MCF 10A (cell line): ENCODE data around the gene C1D. TPM values are rescaled to one million over a fixed set of nuclear protein-coding genes. Genes with fewer than 3 reads are reported as not detected.

ENCODE experiments used
- BruUV-seq: library from RNA; stranded (reverse); fragments of 400-500 nt; replicated peaks from 2 replicates; lab custom pipeline; 2021; lab: Mats Ljungman, UMichigan
- CTCF ChIA-PET: fragments of 300-600 bp; sonication (Branson Sonifier 250); formaldehyde crosslinking; extraction: SDS; loops from one replicate; lab custom pipeline; 2021; ENCODE audit warnings: antibody characterized with exemption, inconsistent platforms; lab: Yijun Ruan, JAX
- POLR2A ChIA-PET: fragments of 300-600, 350-650 bp; sonication (Branson Sonifier 250); formaldehyde crosslinking; extraction: SDS; loops from one replicate; lab custom pipeline; 2020; ENCODE audit warnings: antibody characterized with exemption, inconsistent platforms; lab: Yijun Ruan, JAX
- DNase-seq: peaks from one replicate; pipeline ENCODE4 v3.0.0-alpha.2; 2018; ENCODE audit not compliant: unreplicated experiment
- H3K27ac Mint-ChIP-seq: one replicate; pipeline ENCODE4 v1.8.0; 2022; ENCODE audit warnings: mild to moderate bottlenecking, low read depth, mixed read lengths; ENCODE audit not compliant: unreplicated experiment
- H3K27me3 Mint-ChIP-seq: one replicate; pipeline ENCODE4 v1.8.0; 2022; ENCODE audit warnings: mixed read lengths; ENCODE audit not compliant: insufficient read depth, unreplicated experiment
- H3K36me3 Mint-ChIP-seq: one replicate; pipeline ENCODE4 v1.8.0; 2022; ENCODE audit warnings: mild to moderate bottlenecking, moderate library complexity, mixed read lengths; ENCODE audit not compliant: insufficient read depth, unreplicated experiment
- H3K4me1 Mint-ChIP-seq: one replicate; pipeline ENCODE4 v1.8.0; 2022; ENCODE audit warnings: mixed read lengths; ENCODE audit not compliant: insufficient read depth, unreplicated experiment
- H3K4me3 Mint-ChIP-seq: one replicate; pipeline ENCODE4 v1.8.0; 2022; ENCODE audit warnings: mild to moderate bottlenecking, moderate library complexity, mixed read lengths; ENCODE audit not compliant: unreplicated experiment
- H3K9me3 Mint-ChIP-seq: one replicate; pipeline ENCODE4 v1.8.0; 2022; ENCODE audit warnings: mixed read lengths; ENCODE audit not compliant: unreplicated experiment
- CTCF ChIP-seq: fragments of 200-600 bp; IDR thresholded peaks from one replicate; pipeline ENCODE4 v1.8.0; 2022; ENCODE audit warnings: antibody characterized with exemption, mild to moderate bottlenecking; ENCODE audit not compliant: unreplicated experiment
- intact Hi-C: fragments of 100-400 bp; cut with micrococcal nuclease; formaldehyde crosslinking; loops from 2 replicates; pipeline ENCODE4 v1.14.1; 2022
- total RNA-seq: library from RNA; stranded (reverse); gene quantifications from 2 replicates; pipeline ENCODE4 v1.2.3, GENCODE V29; 2022

Gene C1D
- total RNA-seq, 1 experiment from 2014 or later = 17.4 TPM

DNA sequence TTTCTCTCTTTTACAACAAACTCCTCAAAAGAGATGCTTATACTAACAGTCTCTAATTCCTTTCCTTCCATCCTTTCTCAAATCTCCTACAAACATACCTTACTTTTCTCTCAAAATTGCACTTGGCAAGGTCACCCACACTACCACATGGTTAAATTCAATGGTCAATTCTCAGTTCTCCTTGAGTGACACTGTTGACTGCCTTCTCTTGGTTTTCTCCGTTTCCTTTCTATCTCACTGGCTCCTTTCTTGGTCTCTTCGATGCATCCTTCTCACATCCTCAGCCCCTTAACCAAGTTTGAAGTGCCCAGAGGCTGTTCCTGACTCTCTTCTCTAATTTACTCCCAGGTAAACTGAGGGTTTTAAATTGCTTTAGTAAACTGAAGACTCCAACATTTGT, 12.5 kb downstream of the C1D start:
- no peak overlapping the region for H3K27ac Mint-ChIP-seq
- ChIA-PET CTCF (no interaction called here), POLR2A (interaction anchor here (2.3 kb wide), 1 partner anchor 12 kb away, joined by 9 read pairs; the partner anchor contains the start of gene C1D)
- intact Hi-C loops = no loop called here
- BruUV-seq = no TSS peak
- DNase-seq = no peak
- no peaks in the 10 kb centered on the region for H3K27me3 Mint-ChIP-seq
- peaks cover 30% of the 10 kb centered on the region for H3K4me1 Mint-ChIP-seq
- no peak overlapping the region for H3K4me3 Mint-ChIP-seq
- no peaks in the 10 kb centered on the region for H3K9me3 Mint-ChIP-seq
- H3K36me3 Mint-ChIP-seq = peaks cover 18% of the 10 kb centered on the region
- TF ChIP-seq CTCF = no peak

- no peak overlapping the region for H3K27ac Mint-ChIP-seq
- H3K9me3 Mint-ChIP-seq = no peaks in the 10 kb centered on the region
- no peak overlapping the region for H3K4me3 Mint-ChIP-seq
- ChIA-PET POLR2A (no interaction called here), CTCF (no interaction called here)
- intact Hi-C loops = no loop called here
- no TSS peak for BruUV-seq
- H3K36me3 Mint-ChIP-seq = peaks cover 27% of the 10 kb centered on the region
- no peak for TF ChIP-seq CTCF
- H3K27me3 Mint-ChIP-seq = no peaks in the 10 kb centered on the region
- peaks cover 13% of the 10 kb centered on the region for H3K4me1 Mint-ChIP-seq
- DNase-seq = no peak
Observed at GRCh38 chr2:68046642-68047240, 16.1 kb downstream of the C1D start.

GRCh38 chr2:68046224-68046623, 16.6 kb downstream of the C1D start:
- Mint-ChIP-seq H3K4me1 (peaks cover 9% of the 10 kb centered on the region), H3K36me3 (peaks cover 32% of the 10 kb centered on the region), H3K4me3 (no peak overlapping the region), H3K27me3 (no peaks in the 10 kb centered on the region), H3K9me3 (no peaks in the 10 kb centered on the region), H3K27ac (no peak overlapping the region)
- POLR2A ChIA-PET = no interaction called here
- no TSS peak for BruUV-seq
- intact Hi-C loops = no loop called here
- TF ChIP-seq CTCF = no peak
- no peak for DNase-seq
- CTCF ChIA-PET = no interaction called here

GRCh38 chr2:68045342-68045741, 17.5 kb downstream of the C1D start:
- no peak overlapping the region for H3K4me3 Mint-ChIP-seq
- H3K9me3 Mint-ChIP-seq = no peaks in the 10 kb centered on the region
- H3K4me1 Mint-ChIP-seq = peaks cover 3% of the 10 kb centered on the region
- CTCF ChIA-PET = no interaction called here
- intact Hi-C loops = no loop called here
- BruUV-seq = no TSS peak
- POLR2A ChIA-PET = interaction anchor here (0.6 to 0.7 kb wide), 2 partner anchors 76 to 1671 kb away, joined by 3 read pairs; no protein-coding TSS in a partner anchor
- H3K27ac Mint-ChIP-seq = no peak overlapping the region
- H3K27me3 Mint-ChIP-seq = no peaks in the 10 kb centered on the region
- peaks cover 32% of the 10 kb centered on the region for H3K36me3 Mint-ChIP-seq
- TF ChIP-seq CTCF = no peak
- no peak for DNase-seq
